H9 (cell line): ENCODE results near the gene HMOX2. TPM values are rescaled to one million over a fixed set of nuclear protein-coding genes. Genes with fewer than 3 reads are reported as not detected.
A peak's percentile ranks its signal among the peaks of the same experiment; 100 is the strongest.

Experiments used
- DNase-seq: peaks from one replicate; pipeline ENCODE4 v3.0.0-alpha.2; 2017
- H2AFZ ChIP-seq: one replicate; pipeline ENCODE4 v1.6.1; 2013; ENCODE audit warnings: mild to moderate bottlenecking, low read length, control low read depth, moderate library complexity
- H2AK5ac ChIP-seq: 2 replicates; pipeline ENCODE4 v1.6.1; 2013; ENCODE audit warnings: low read length, control low read depth, mixed read lengths; ENCODE audit not compliant: insufficient read length
- H2BK120ac ChIP-seq: one replicate; pipeline ENCODE4 v1.6.1; 2013; ENCODE audit warnings: low read depth, mild to moderate bottlenecking, low read length, control low read depth, inconsistent platforms; ENCODE audit not compliant: poor library complexity, severe bottlenecking
- H2BK12ac ChIP-seq: 2 replicates; pipeline ENCODE4 v1.6.1; 2013; ENCODE audit warnings: low read length, control low read depth, mixed read lengths, low read depth; ENCODE audit not compliant: insufficient read length
- H2BK15ac ChIP-seq: 2 replicates; pipeline ENCODE4 v1.6.1; 2013; ENCODE audit warnings: low read depth, low read length, control low read depth
- H2BK20ac ChIP-seq: one replicate; pipeline ENCODE4 v1.6.1; 2013; ENCODE audit warnings: low read depth, mild to moderate bottlenecking, low read length, control low read depth, inconsistent platforms; ENCODE audit not compliant: poor library complexity, severe bottlenecking
- H2BK5ac ChIP-seq: 2 replicates; pipeline ENCODE4 v1.6.1; 2013; ENCODE audit warnings: low read length, control low read depth, mixed read lengths; ENCODE audit not compliant: insufficient read length
- H3K14ac ChIP-seq: 2 replicates; pipeline ENCODE4 v1.6.1; 2013; ENCODE audit warnings: low read length, control low read depth; ENCODE audit not compliant: insufficient read depth
- H3K18ac ChIP-seq: 2 replicates; pipeline ENCODE4 v1.6.1; 2013; ENCODE audit warnings: low read depth, mild to moderate bottlenecking, mixed read lengths, low read length, control low read depth; ENCODE audit not compliant: insufficient read length
- H3K23ac ChIP-seq: 2 replicates; pipeline ENCODE4 v1.6.1; 2013; ENCODE audit warnings: low read length, control low read depth, mixed read lengths, low read depth; ENCODE audit not compliant: insufficient read length
- H3K23me2 ChIP-seq: 2 replicates; pipeline ENCODE4 v1.6.1; 2013; ENCODE audit warnings: low read depth, mild to moderate bottlenecking, mixed read lengths, low read length, control low read depth; ENCODE audit not compliant: insufficient read length, poor library complexity, severe bottlenecking
- H3K27ac ChIP-seq: 2 replicates; pipeline ENCODE4 v1.5.1; 2013; ENCODE audit warnings: low read length, control low read depth, mixed read lengths, low read depth; ENCODE audit not compliant: insufficient read length
- H3K27me3 ChIP-seq: 2 replicates; pipeline ENCODE4 v1.6.1; 2013; ENCODE audit warnings: low read length, control low read depth, inconsistent platforms; ENCODE audit not compliant: insufficient read depth
- H3K4ac ChIP-seq: 2 replicates; pipeline ENCODE4 v1.6.1; 2013; ENCODE audit warnings: low read depth, mild to moderate bottlenecking, control low read depth, inconsistent platforms, low read length, moderate library complexity
- H3K4me1 ChIP-seq: 2 replicates; pipeline ENCODE4 v1.6.1; 2013; ENCODE audit warnings: low read length, control low read depth, inconsistent platforms; ENCODE audit not compliant: insufficient read depth
- H3K4me2 ChIP-seq: 2 replicates; pipeline ENCODE4 v1.6.1; 2013; ENCODE audit warnings: low read length, control low read depth, mixed read lengths; ENCODE audit not compliant: insufficient read length, insufficient read depth
- H3K56ac ChIP-seq: 2 replicates; pipeline ENCODE4 v1.6.1; 2013; ENCODE audit warnings: low read depth, mild to moderate bottlenecking, mixed read lengths, low read length, control low read depth; ENCODE audit not compliant: insufficient read length
- H3K79me1 ChIP-seq: 2 replicates; pipeline ENCODE4 v1.6.1; 2013; ENCODE audit warnings: low read depth, mild to moderate bottlenecking, moderate library complexity, low read length, control low read depth, inconsistent platforms; ENCODE audit not compliant: insufficient read depth, poor library complexity, severe bottlenecking
- H3K79me2 ChIP-seq: 2 replicates; pipeline ENCODE4 v1.6.1; 2013; ENCODE audit warnings: low read length, control low read depth, inconsistent platforms; ENCODE audit not compliant: insufficient read depth
- H3K9ac ChIP-seq: 2 replicates; pipeline ENCODE4 v1.6.1; 2013; ENCODE audit warnings: low read length, control low read depth, mixed read lengths; ENCODE audit not compliant: insufficient read length; ENCODE audit errors: extremely low read depth
- H3K9me3 ChIP-seq: one replicate; pipeline ENCODE4 v1.6.1; 2013; ENCODE audit warnings: low read depth, low read length, inconsistent platforms; ENCODE audit not compliant: control insufficient read depth
- H3T11ph ChIP-seq: one replicate; pipeline ENCODE4 v1.6.1; 2013; ENCODE audit warnings: mild to moderate bottlenecking, low read length, control low read depth, inconsistent platforms
- H4K20me1 ChIP-seq: one replicate; pipeline ENCODE4 v1.6.1; 2013; ENCODE audit not compliant: control insufficient read depth, insufficient read length, insufficient read depth
- H4K5ac ChIP-seq: 2 replicates; pipeline ENCODE4 v1.6.1; 2013; ENCODE audit warnings: low read depth, mild to moderate bottlenecking, mixed read lengths, low read length, control low read depth; ENCODE audit not compliant: insufficient read length
- H4K8ac ChIP-seq: replicated peaks from 2 replicates; pipeline ENCODE4 v1.6.1; 2013; ENCODE audit warnings: low read length, control low read depth, mixed read lengths, low read depth; ENCODE audit not compliant: insufficient read length
- H4K91ac ChIP-seq: 2 replicates; pipeline ENCODE4 v1.6.1; 2013; ENCODE audit warnings: low read depth, mild to moderate bottlenecking, moderate library complexity, mixed read lengths, low read length, control low read depth; ENCODE audit not compliant: insufficient read length
- H3K27ac Mint-ChIP-seq, 3 experiments: 2 replicates in 2 of 3; 3 replicates in 1 of 3; pipeline ENCODE4 v1.8.0; 2020 to 2021; ENCODE audit warnings: mixed read lengths in 3 of 3, mild to moderate bottlenecking in 1 of 3, moderate library complexity in 1 of 3
- H3K27me3 Mint-ChIP-seq: 2 replicates; pipeline ENCODE4 v1.8.0; 2021; ENCODE audit warnings: low read depth, mild to moderate bottlenecking, moderate library complexity, mixed read lengths
- H3K36me3 Mint-ChIP-seq, 3 experiments: 2 replicates in 2 of 3; 3 replicates in 1 of 3; pipeline ENCODE4 v1.8.0; 2020 to 2021; ENCODE audit warnings: low read depth in 3 of 3, mixed read lengths in 3 of 3; ENCODE audit not compliant: insufficient read depth in 1 of 3
- H3K4me1 Mint-ChIP-seq, 2 experiments: 2 replicates each; pipeline ENCODE4 v1.8.0; 2020; ENCODE audit warnings: mixed read lengths in 2 of 2
- H3K4me3 Mint-ChIP-seq, 2 experiments: 2 replicates in 1 of 2; 3 replicates in 1 of 2; pipeline ENCODE4 v1.8.0; 2020 to 2021; ENCODE audit warnings: mild to moderate bottlenecking in 2 of 2, mixed read lengths in 2 of 2, moderate library complexity in 1 of 2
- H3K9me3 Mint-ChIP-seq, 2 experiments: 2 replicates in 1 of 2; 3 replicates in 1 of 2; pipeline ENCODE4 v1.8.0; 2020; ENCODE audit warnings: mild to moderate bottlenecking in 2 of 2, mixed read lengths in 2 of 2, moderate library complexity in 1 of 2
- CTCF ChIP-seq: fragments of 200-600 bp; sonication (generic); conservative IDR thresholded peaks from 3 replicates; pipeline ENCODE4 v1.8.0; 2021; ENCODE audit warnings: antibody characterized with exemption, mild to moderate bottlenecking
- WGBS: extraction: QIAGEN DNeasy Blood & Tissue Kit; methylation state at CpG from one replicate; pipeline ENCODE4 v1.1.7; 2013; ENCODE audit warnings: missing lambda C conversion rate, low lambda C conversion rate, mixed read lengths; ENCODE audit not compliant: insufficient read length; ENCODE audit errors: extremely low coverage; 5-methylcytosine and 5-hydroxymethylcytosine counted together
- total RNA-seq: library from RNA; stranded (reverse); gene quantifications from 2 replicates; pipeline ENCODE4 v1.2.1, GENCODE V29; 2021

Gene HMOX2
- total RNA-seq, 1 experiment from 2014 or later: 44.4 TPM

- H3K79me2 ChIP-seq: no peaks in the 10 kb centered on the region; the same call in 1 of the 2 replicates
- H2AFZ ChIP-seq: no peak overlapping the region
- H3K4me1 ChIP-seq: no peaks in the 10 kb centered on the region
- H2AK5ac ChIP-seq: no peak overlapping the region
- H3K56ac ChIP-seq: no peak overlapping the region
- H3K9me3 ChIP-seq: no peaks in the 10 kb centered on the region
- no peak overlapping the region for H4K8ac ChIP-seq
- Mint-ChIP-seq H3K27me3 (no peaks in the 10 kb centered on the region), H3K4me3 (no peak overlapping the region), H3K9me3 (no peaks in the 10 kb centered on the region; a peak in 1 of 5 replicates), H3K36me3 (peaks cover 22 to 59% (median 57%) of the 10 kb centered on the region in 3 experiments; a peak in 6 of 7 replicates), H3K4me1 (peaks cover 8 to 9% of the 10 kb centered on the region in 2 experiments), H3K27ac (peak overlapping the region in 2 of 3 experiments; percentile 64 to 70; a peak in 3 of 7 replicates)
- H3K14ac ChIP-seq: no peak overlapping the region
- no peak overlapping the region for H2BK20ac ChIP-seq
- H3K27me3 ChIP-seq: no peaks in the 10 kb centered on the region
- DNase-seq: no peak
- H3K79me1 ChIP-seq: no peaks in the 10 kb centered on the region
- H3K18ac ChIP-seq: no peak overlapping the region
- H4K20me1 ChIP-seq: no peaks in the 10 kb centered on the region
- no peak overlapping the region for H4K91ac ChIP-seq
- no peak overlapping the region for H2BK15ac ChIP-seq
- H2BK12ac ChIP-seq: no peak overlapping the region
- H2BK120ac ChIP-seq: no peak overlapping the region
- peaks cover 4% of the 10 kb centered on the region for H3K23me2 ChIP-seq
- no peak overlapping the region for H3K4ac ChIP-seq
- WGBS: no CpG with 5 or more reads among the region's 10 CpGs
- no peak overlapping the region for H3K9ac ChIP-seq
- H2BK5ac ChIP-seq: no peak overlapping the region
- no peak overlapping the region for H3T11ph ChIP-seq
- H3K4me2 ChIP-seq: no peak overlapping the region
- H3K23ac ChIP-seq: no peak overlapping the region
- H4K5ac ChIP-seq: no peak overlapping the region
- no peak overlapping the region for H3K27ac ChIP-seq
- TF ChIP-seq CTCF: no peak
These were observed 7.2 kb upstream of the HMOX2 start for GRCh38 chr16:4468972-4469371.
